Mesenchymal stem cell (in vitro differentiated cells and primary cell): ENCODE data around the gene KIAA0513.
A peak's percentile ranks its signal among the peaks of the same experiment; 100 is the strongest.

Source experiments
- DNase-seq: peaks from one replicate; pipeline ENCODE4 v3.0.0-alpha.2; 2013
- H2AFZ ChIP-seq: one replicate; pipeline ENCODE4 v1.6.1; 2013; ENCODE audit warnings: low read depth, mild to moderate bottlenecking, control low read depth, inconsistent platforms, low read length, moderate library complexity
- H2AK5ac ChIP-seq: 2 replicates; pipeline ENCODE4 v1.6.1; 2013; ENCODE audit warnings: low read length, moderate library complexity, mild to moderate bottlenecking, inconsistent platforms; ENCODE audit not compliant: severe bottlenecking
- H2BK120ac ChIP-seq: one replicate; pipeline ENCODE4 v1.6.1; 2013; ENCODE audit warnings: low read depth, mild to moderate bottlenecking, inconsistent platforms, low read length, moderate library complexity
- H2BK12ac ChIP-seq, 2 experiments: one replicate each; pipeline ENCODE4 v1.6.1; 2013; ENCODE audit warnings: inconsistent platforms in 2 of 2, low read length in 2 of 2, mild to moderate bottlenecking in 2 of 2, moderate library complexity in 2 of 2, control low read depth in 1 of 2
- H2BK15ac ChIP-seq: one replicate; pipeline ENCODE4 v1.6.1; 2013; ENCODE audit warnings: mild to moderate bottlenecking, low read depth, inconsistent platforms; ENCODE audit not compliant: poor library complexity, severe bottlenecking
- H2BK5ac ChIP-seq: 2 replicates; pipeline ENCODE4 v1.6.1; 2013; ENCODE audit warnings: low read depth, mild to moderate bottlenecking, low read length, control low read depth, inconsistent platforms; ENCODE audit not compliant: poor library complexity, severe bottlenecking
- H3K14ac ChIP-seq, 2 experiments: one replicate each; pipeline ENCODE4 v1.6.1; 2013; ENCODE audit warnings: inconsistent platforms in 2 of 2, low read length in 2 of 2, control low read depth in 1 of 2, mild to moderate bottlenecking in 1 of 2, moderate library complexity in 1 of 2
- H3K18ac ChIP-seq, 2 experiments: one replicate each; pipeline ENCODE4 v1.6.1; 2013; ENCODE audit warnings: inconsistent platforms in 2 of 2, low read length in 2 of 2, control low read depth in 1 of 2, low read depth in 1 of 2, mild to moderate bottlenecking in 1 of 2
- H3K23ac ChIP-seq, 2 experiments: one replicate each; pipeline ENCODE4 v1.6.1; 2013; ENCODE audit warnings: inconsistent platforms in 2 of 2, low read length in 2 of 2, mild to moderate bottlenecking in 2 of 2, moderate library complexity in 2 of 2, control low read depth in 1 of 2
- H3K27ac ChIP-seq: 2 replicates; pipeline ENCODE4 v1.5.1; 2013; ENCODE audit warnings: mild to moderate bottlenecking, moderate library complexity, low read length, control low read depth, inconsistent platforms; ENCODE audit not compliant: poor library complexity, severe bottlenecking
- H3K27me3 ChIP-seq, 2 experiments: 2 replicates each; pipeline versions ENCODE4 v1.6.1 to v1.7.0; 2013; ENCODE audit warnings: low read length in 2 of 2, mild to moderate bottlenecking in 2 of 2, moderate library complexity in 2 of 2, control low read depth in 1 of 2, inconsistent platforms in 1 of 2; ENCODE audit not compliant: control insufficient read depth in 1 of 2, insufficient read depth in 1 of 2
- H3K36me3 ChIP-seq, 2 experiments: 2 replicates each; pipeline versions ENCODE4 v1.6.1 to v1.7.0; 2013; ENCODE audit warnings: low read length in 2 of 2, control low read depth in 1 of 2, inconsistent platforms in 1 of 2, low read depth in 1 of 2, mild to moderate bottlenecking in 1 of 2; ENCODE audit not compliant: insufficient read depth in 2 of 2, control insufficient read depth in 1 of 2
- H3K4ac ChIP-seq, 2 experiments: one replicate each; pipeline ENCODE4 v1.6.1; 2013; ENCODE audit warnings: inconsistent platforms in 2 of 2, low read length in 2 of 2, mild to moderate bottlenecking in 2 of 2, moderate library complexity in 2 of 2, control low read depth in 1 of 2, low read depth in 1 of 2
- H3K4me1 ChIP-seq: 2 replicates; pipeline ENCODE4 v1.6.1; 2013; ENCODE audit warnings: low read depth, low read length, control low read depth; ENCODE audit not compliant: control insufficient read depth, insufficient read depth
- H3K4me2 ChIP-seq: 2 replicates; pipeline ENCODE4 v1.6.1; 2013; ENCODE audit warnings: low read length, mild to moderate bottlenecking, inconsistent platforms; ENCODE audit not compliant: poor library complexity, severe bottlenecking
- H3K4me3 ChIP-seq, 2 experiments: 2 replicates each; pipeline versions ENCODE4 v1.5.1 to v1.7.0; 2013; ENCODE audit warnings: low read length in 2 of 2, mild to moderate bottlenecking in 2 of 2, control low read depth in 1 of 2, low read depth in 1 of 2; ENCODE audit not compliant: insufficient read depth in 1 of 2
- H3K79me1 ChIP-seq: replicated peaks from 2 replicates; pipeline ENCODE4 v1.6.1; 2013; ENCODE audit warnings: mild to moderate bottlenecking, control low read depth, low read length, inconsistent platforms; ENCODE audit not compliant: poor library complexity, severe bottlenecking
- H3K9ac ChIP-seq: 2 replicates; pipeline ENCODE4 v1.7.0; 2013; ENCODE audit warnings: mild to moderate bottlenecking, low read length, moderate library complexity
- H3K9me3 ChIP-seq: 2 replicates; pipeline ENCODE4 v1.7.0; 2013; ENCODE audit warnings: mild to moderate bottlenecking, low read length; ENCODE audit not compliant: control insufficient read depth
- H4K8ac ChIP-seq: one replicate; pipeline ENCODE4 v1.6.1; 2013; ENCODE audit warnings: inconsistent platforms, mild to moderate bottlenecking, low read length, moderate library complexity
- H4K91ac ChIP-seq: one replicate; pipeline ENCODE4 v1.6.1; 2013; ENCODE audit warnings: mild to moderate bottlenecking, low read length, inconsistent platforms
- WGBS: methylation state at CpG from one replicate; pipeline ENCODE4 v1.1.7; 2013; ENCODE audit warnings: mixed read lengths; 5-methylcytosine and 5-hydroxymethylcytosine counted together

The KIAA0513 gene

DNA sequence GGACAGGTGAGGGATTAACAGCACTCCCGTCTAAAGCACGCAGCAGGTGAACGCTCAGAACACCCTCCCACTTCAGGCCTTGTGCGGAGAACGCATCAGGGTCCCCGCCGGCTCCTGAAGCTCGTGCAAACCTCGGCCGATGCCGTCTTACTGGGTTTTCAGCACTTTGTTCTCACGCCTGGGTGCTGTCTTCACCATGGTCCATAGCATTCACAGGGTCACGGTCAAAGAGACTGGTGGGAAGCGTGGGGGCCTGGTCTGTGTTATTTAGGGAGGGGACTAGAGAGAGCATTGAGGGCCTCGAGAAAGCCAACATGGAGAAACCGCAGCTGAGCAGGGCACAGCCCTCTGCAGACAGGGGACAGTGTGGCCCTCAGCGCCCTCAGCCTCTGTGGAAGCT is 58.1 kb downstream of the KIAA0513 start:
- H3K23ac ChIP-seq = no peak overlapping the region

DNA sequence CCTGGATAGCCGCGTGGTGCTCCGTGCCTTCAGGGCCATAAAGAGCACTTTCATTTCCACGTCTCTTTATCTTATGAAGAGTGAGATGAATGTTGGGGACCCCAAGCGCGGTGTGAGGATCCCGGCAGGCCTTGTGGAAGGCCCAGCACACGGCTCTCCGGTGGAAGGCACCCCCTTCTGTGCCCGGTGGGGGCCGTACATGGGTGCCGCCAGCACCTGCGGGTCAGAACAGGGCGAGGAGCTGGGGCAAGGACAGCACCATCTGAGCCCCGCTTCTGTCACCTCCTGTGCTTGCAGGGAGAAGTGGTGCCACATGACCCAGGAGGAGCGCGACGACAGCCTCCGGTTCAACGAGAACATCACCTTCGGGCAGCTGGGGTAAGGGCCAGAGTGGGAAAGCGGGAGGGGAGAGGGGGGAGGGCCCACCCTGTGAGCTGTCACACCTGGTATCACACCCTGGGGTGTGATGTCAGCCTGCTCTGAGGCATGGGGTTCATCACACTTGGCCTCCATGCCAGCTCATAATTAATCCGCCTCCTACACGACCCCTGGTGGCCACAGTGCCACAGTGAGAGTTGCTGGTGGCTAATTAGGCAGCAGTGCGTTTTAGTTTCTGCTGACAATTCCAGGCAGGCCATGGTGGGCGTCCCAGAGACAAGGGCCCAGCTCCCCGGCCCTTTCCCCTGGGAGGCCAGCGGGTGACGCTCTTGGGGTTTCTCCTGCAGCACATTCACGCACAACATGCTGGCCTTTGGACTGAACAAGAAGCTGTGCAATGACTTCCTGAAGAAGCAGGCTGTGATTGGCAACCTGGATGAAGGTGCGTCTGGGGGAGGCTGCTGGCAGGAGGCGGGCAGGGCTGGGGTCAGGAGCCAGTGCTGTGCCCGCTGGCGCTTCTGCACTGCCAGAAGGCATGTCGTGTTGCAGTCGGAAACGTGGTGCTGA is 59.0 kb downstream of the KIAA0513 start:
- Histone ChIP-seq H2AK5ac (no peak overlapping the region), H2BK5ac (no peak overlapping the region), H2BK12ac (peak overlapping the region in 1 of 2 experiments; percentile 17), H3K18ac (peak overlapping the region in 1 of 2 experiments; percentile 37), H3K4me2 (no peak overlapping the region), H3K27me3 (peaks cover 0 to 6% of the 10 kb centered on the region in 2 experiments), H3K36me3 (peaks cover 9 to 41% of the 10 kb centered on the region in 2 experiments), H3K27ac (no peak overlapping the region), H3K14ac (no peak overlapping the region), H4K8ac (no peak overlapping the region), H2BK15ac (no peak overlapping the region), H3K79me1 (no peaks in the 10 kb centered on the region), H3K4me1 (peaks cover 17% of the 10 kb centered on the region), H3K4me3 (no peak overlapping the region), H3K9me3 (no peaks in the 10 kb centered on the region), H3K4ac (no peak overlapping the region), H3K9ac (no peak overlapping the region), H3K23ac (no peak overlapping the region), H4K91ac (peak overlapping the region; percentile 46), H2BK120ac (no peak overlapping the region), H2AFZ (no peak overlapping the region)
- WGBS = 75% methylated on average over 37 of the region's 37 CpGs
- DNase-seq = peak; percentile 73

More for the DNA sequence above, 58.1 kb downstream of the KIAA0513 start:
- H2BK12ac ChIP-seq = no peak overlapping the region
- H2BK120ac ChIP-seq = no peak overlapping the region
- WGBS = 94% methylated on average over 17 of the region's 17 CpGs
- H3K4me2 ChIP-seq = no peak overlapping the region
- H4K8ac ChIP-seq = no peak overlapping the region
- H3K9me3 ChIP-seq = no peaks in the 10 kb centered on the region
- H2BK5ac ChIP-seq = no peak overlapping the region
- H3K4me1 ChIP-seq = peaks cover 17% of the 10 kb centered on the region
- no peak for DNase-seq
- H4K91ac ChIP-seq = no peak overlapping the region
- H3K14ac ChIP-seq = peak overlapping the region in 1 of 2 experiments; percentile 51
- no peak overlapping the region for H2AK5ac ChIP-seq
- H3K27ac ChIP-seq = no peak overlapping the region
- H3K9ac ChIP-seq = no peak overlapping the region
- no peak overlapping the region for H3K4me3 ChIP-seq
- peaks cover 16 to 50% of the 10 kb centered on the region in 2 experiments for H3K36me3 ChIP-seq
- no peaks in the 10 kb centered on the region for H3K79me1 ChIP-seq
- H3K4ac ChIP-seq = no peak overlapping the region
- H2BK15ac ChIP-seq = no peak overlapping the region
- H3K27me3 ChIP-seq = peaks cover 0 to 6% of the 10 kb centered on the region in 2 experiments
- H2AFZ ChIP-seq = no peak overlapping the region
- H3K18ac ChIP-seq = no peak overlapping the region

DNA sequence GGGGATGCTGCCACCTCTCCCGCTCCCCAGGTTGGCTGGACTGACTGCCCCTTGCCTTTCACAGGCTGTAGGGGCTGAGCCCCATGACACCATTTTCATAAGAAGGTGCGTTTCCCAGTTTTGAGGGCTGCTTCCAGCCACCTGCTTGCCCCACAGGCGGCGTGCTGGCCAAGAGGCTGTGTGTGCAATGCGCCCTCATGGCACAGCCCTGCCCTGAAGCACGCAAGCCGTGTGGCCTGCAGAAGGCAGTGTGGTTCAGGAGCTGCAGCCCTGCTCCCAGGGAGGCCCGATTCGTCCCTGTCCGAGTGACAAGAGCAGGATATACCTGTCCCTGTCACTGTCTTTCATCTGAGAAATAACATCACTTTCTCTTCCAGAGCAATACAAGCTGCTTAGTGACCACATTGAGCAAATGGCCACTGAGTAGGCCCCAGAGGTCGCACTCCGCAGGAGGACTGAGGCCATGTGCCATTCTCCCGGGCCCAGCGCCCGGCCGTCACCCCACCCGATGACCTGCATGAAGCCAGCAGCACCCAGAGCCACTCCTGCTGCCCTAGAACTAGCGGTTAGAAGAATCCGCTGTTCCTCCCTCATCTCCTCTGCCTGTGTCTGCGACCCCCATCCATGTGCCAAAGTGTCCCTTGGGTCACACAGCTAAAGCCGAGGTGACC is 60.4 kb downstream of the KIAA0513 start:
- no peak overlapping the region for H2AFZ ChIP-seq
- H3K79me1 ChIP-seq = no peaks in the 10 kb centered on the region
- H3K27me3 ChIP-seq = peaks cover 5 to 6% of the 10 kb centered on the region in 2 experiments
- H3K9me3 ChIP-seq = no peaks in the 10 kb centered on the region
- H3K27ac ChIP-seq = no peak overlapping the region
- H2BK12ac ChIP-seq = no peak overlapping the region
- H3K18ac ChIP-seq = no peak overlapping the region
- H3K9ac ChIP-seq = no peak overlapping the region
- H2AK5ac ChIP-seq = no peak overlapping the region
- peaks cover 8% of the 10 kb centered on the region for H3K4me1 ChIP-seq
- H4K91ac ChIP-seq = no peak overlapping the region
- H3K36me3 ChIP-seq = peaks cover 9 to 33% of the 10 kb centered on the region in 2 experiments
- no peak overlapping the region for H2BK15ac ChIP-seq
- H2BK120ac ChIP-seq = no peak overlapping the region
- H4K8ac ChIP-seq = no peak overlapping the region
- H2BK5ac ChIP-seq = no peak overlapping the region
- no peak for DNase-seq
- 91% methylated on average over 21 of the region's 21 CpGs for WGBS
- no peak overlapping the region for H3K23ac ChIP-seq
- no peak overlapping the region for H3K4ac ChIP-seq
- no peak overlapping the region for H3K4me3 ChIP-seq
- H3K14ac ChIP-seq = peak overlapping the region in 1 of 2 experiments; percentile 75
- no peak overlapping the region for H3K4me2 ChIP-seq
